Mesothelial cell of epicardium (in vitro differentiated cells): Measurements from ENCODE around the gene SDC4. TPM values are rescaled to one million over a fixed set of nuclear protein-coding genes. Genes with fewer than 3 reads are reported as not detected.

Experiments used
- DNase-seq, 2 experiments: peaks; one replicate each; pipeline ENCODE4 v3.0.0; 2021; ENCODE audit warnings: low spot score in 2 of 2; ENCODE audit not compliant: unreplicated experiment in 2 of 2
- H3K27ac Mint-ChIP-seq: 2 replicates; pipeline ENCODE4 v1.8.0; 2021; ENCODE audit warnings: mixed read lengths
- H3K27me3 Mint-ChIP-seq: 2 replicates; pipeline ENCODE4 v1.8.0; 2021; ENCODE audit warnings: low read depth, mixed read lengths
- H3K36me3 Mint-ChIP-seq: 2 replicates; pipeline ENCODE4 v1.8.0; 2021; ENCODE audit warnings: mixed read lengths
- H3K4me1 Mint-ChIP-seq: 2 replicates; pipeline ENCODE4 v1.8.0; 2021; ENCODE audit warnings: mixed read lengths
- H3K4me3 Mint-ChIP-seq: 2 replicates; pipeline ENCODE4 v1.8.0; 2021; ENCODE audit warnings: mild to moderate bottlenecking, moderate library complexity, mixed read lengths
- H3K9me3 Mint-ChIP-seq: 2 replicates; pipeline ENCODE4 v1.8.0; 2021; ENCODE audit warnings: mixed read lengths
- CTCF ChIP-seq: fragments of 200-600 bp; sonication (generic); IDR thresholded peaks from one replicate; pipeline ENCODE4 v1.5.0; 2021; ENCODE audit warnings: antibody characterized with exemption; ENCODE audit not compliant: unreplicated experiment
- total RNA-seq: library from RNA; stranded (reverse); gene quantifications from 3 replicates; pipeline ENCODE4 v1.2.1, GENCODE V29; 2021

The SDC4 gene
- total RNA-seq, 1 donor from 2014 or later = 46.7 TPM

- H3K27ac Mint-ChIP-seq = peak overlapping the region; percentile 89
- H3K4me3 Mint-ChIP-seq = peak overlapping the region; percentile 83
Measured at GRCh38 chr20:45347297-45347935, 808 bp downstream of the SDC4 start.

GRCh38 chr20:45346851-45347250 is 1.4 kb downstream of the SDC4 start:
- no peak for DNase-seq
- peak overlapping the region; percentile 89 for H3K27ac Mint-ChIP-seq
- TF ChIP-seq CTCF = no peak
- no peaks in the 10 kb centered on the region for H3K27me3 Mint-ChIP-seq
- H3K4me3 Mint-ChIP-seq = peak overlapping the region; percentile 83
- peaks cover 59% of the 10 kb centered on the region for H3K4me1 Mint-ChIP-seq
- H3K36me3 Mint-ChIP-seq = no peaks in the 10 kb centered on the region
- H3K9me3 Mint-ChIP-seq = no peaks in the 10 kb centered on the region

More at GRCh38 chr20:45347297-45347935, 808 bp downstream of the SDC4 start:
- H3K27me3 Mint-ChIP-seq = no peaks in the 10 kb centered on the region
- no peak for TF ChIP-seq CTCF
- no peaks in the 10 kb centered on the region for H3K36me3 Mint-ChIP-seq
- DNase-seq = no peak
- no peaks in the 10 kb centered on the region for H3K9me3 Mint-ChIP-seq
- H3K4me1 Mint-ChIP-seq = peaks cover 53% of the 10 kb centered on the region

DNA sequence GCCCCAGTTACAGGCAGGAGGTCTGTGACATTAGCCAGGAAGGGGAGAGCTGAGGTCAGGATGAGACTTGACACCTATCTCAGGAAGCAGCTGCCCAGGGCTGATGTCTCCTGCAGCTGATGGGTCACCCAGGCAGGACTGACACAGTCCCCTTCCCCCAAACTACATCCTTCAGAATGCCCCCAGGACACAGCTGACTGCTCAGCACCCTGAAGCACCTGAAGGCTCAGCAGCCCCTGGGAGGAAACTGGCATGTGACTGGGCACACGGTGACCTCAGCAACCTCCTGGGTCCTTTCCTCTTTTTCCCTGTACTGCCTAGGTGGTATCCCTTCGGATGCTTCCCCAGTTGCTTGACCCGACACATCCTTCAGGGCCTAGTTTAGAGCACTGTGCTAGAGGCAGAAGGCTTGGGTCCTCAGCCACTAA is 1.9 kb downstream of the SDC4 start:
- H3K9me3 Mint-ChIP-seq = no peaks in the 10 kb centered on the region
- no peaks in the 10 kb centered on the region for H3K36me3 Mint-ChIP-seq
- H3K4me1 Mint-ChIP-seq = peaks cover 65% of the 10 kb centered on the region
- DNase-seq = no peak
- H3K27ac Mint-ChIP-seq = peak overlapping the region; percentile 89
- peak overlapping the region; percentile 83 for H3K4me3 Mint-ChIP-seq
- H3K27me3 Mint-ChIP-seq = no peaks in the 10 kb centered on the region
- no peak for TF ChIP-seq CTCF

- TF ChIP-seq CTCF = no peak
- H3K9me3 Mint-ChIP-seq = no peaks in the 10 kb centered on the region
- H3K36me3 Mint-ChIP-seq = peaks cover under 1% of the 10 kb centered on the region
- no peaks in the 10 kb centered on the region for H3K27me3 Mint-ChIP-seq
- peak overlapping the region; percentile 69 for H3K27ac Mint-ChIP-seq
- peak overlapping the region; percentile 43 for H3K4me3 Mint-ChIP-seq
- DNase-seq = no peak
- peaks cover 74% of the 10 kb centered on the region for H3K4me1 Mint-ChIP-seq
Measured at GRCh38 chr20:45345104-45345936, 2.9 kb downstream of the SDC4 start.

- TF ChIP-seq CTCF = no peak
- peaks cover 2% of the 10 kb centered on the region for H3K36me3 Mint-ChIP-seq
- DNase-seq = no peak
- no peaks in the 10 kb centered on the region for H3K27me3 Mint-ChIP-seq
- no peaks in the 10 kb centered on the region for H3K9me3 Mint-ChIP-seq
- H3K27ac Mint-ChIP-seq = peak overlapping the region; percentile 97
- no peak overlapping the region for H3K4me3 Mint-ChIP-seq
- peaks cover 78% of the 10 kb centered on the region for H3K4me1 Mint-ChIP-seq
Measured at GRCh38 chr20:45344168-45344860, 3.9 kb downstream of the SDC4 start.
